ENCODE results near the gene FURIN. TPM values are rescaled to one million over a fixed set of nuclear protein-coding genes. Genes with fewer than 3 reads are reported as not detected.

The FURIN gene
- 30.5 to 67.8 TPM (median 56.7 TPM) in 5 replicates for total RNA-seq (2022; extraction: Qiagen RNA extraction; ENCODE audit: low read depth)

DNA sequence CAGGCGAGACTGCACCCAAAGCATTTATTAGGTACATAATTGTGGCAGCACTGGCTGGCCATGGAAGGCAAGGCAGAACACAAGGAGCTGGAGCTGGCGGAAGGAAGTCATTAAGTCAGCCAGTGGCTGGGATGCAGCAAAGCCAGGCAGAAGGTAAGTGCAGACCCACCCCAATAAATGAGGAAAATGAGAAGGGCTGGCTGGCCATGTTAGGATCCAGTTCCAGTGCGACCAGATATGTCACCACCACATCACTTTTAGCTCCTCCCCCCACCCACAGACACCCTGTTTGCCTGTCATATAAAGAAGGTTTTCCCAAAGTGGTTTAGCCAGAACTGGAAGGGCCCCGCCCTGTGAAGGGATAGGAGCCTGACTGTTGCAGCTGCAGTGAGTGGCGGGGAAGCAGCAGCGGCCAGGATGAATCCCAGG, at the start of gene FURIN:
TSS of gene FURIN (plus strand) at position 328 of the 429 bp plus-strand sequence. CDS start 7,153 bp downstream, outside the sequence.

DNA sequence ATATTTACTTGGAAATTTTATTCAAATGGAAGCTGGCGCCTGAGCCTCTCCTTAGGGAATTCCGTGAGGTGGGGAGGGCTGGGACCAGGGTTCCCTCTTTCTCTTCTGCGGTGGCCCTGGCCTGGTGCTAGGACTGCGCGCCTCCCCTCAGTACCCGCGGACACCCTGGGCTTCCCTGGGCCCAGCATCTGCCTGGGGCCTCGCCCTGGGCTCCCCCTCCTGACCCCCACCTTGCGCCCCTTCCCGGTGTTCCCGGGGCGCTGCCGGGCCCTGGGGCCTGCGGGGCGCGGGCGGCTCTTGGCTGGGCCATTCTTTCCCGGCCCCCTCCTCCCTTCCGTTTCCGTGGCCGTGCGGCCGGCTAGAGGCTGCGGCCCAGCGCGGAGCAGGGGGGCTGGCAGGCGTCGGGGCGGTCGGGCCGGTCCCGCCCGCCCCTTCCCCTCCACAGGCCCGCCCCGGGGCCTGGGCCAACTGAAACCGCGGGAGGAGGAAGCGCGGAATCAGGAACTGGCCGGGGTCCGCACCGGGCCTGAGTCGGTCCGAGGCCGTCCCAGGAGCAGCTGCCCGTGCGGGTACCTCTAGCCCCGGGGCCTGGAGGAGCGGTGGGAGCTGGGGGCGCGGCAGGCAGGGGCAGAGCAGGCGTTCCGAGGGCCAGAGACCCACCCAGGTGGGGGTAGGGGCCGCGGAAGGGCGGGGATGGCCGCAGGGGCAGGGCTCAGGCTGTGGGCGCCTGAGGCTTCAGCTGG, 15.8 kb downstream of the FURIN start, which contains the start of gene FES:
TSS of gene FES (plus strand) at position 529 of the 743 bp plus-strand sequence. CDS start 542 bp downstream, outside the sequence.

DNA sequence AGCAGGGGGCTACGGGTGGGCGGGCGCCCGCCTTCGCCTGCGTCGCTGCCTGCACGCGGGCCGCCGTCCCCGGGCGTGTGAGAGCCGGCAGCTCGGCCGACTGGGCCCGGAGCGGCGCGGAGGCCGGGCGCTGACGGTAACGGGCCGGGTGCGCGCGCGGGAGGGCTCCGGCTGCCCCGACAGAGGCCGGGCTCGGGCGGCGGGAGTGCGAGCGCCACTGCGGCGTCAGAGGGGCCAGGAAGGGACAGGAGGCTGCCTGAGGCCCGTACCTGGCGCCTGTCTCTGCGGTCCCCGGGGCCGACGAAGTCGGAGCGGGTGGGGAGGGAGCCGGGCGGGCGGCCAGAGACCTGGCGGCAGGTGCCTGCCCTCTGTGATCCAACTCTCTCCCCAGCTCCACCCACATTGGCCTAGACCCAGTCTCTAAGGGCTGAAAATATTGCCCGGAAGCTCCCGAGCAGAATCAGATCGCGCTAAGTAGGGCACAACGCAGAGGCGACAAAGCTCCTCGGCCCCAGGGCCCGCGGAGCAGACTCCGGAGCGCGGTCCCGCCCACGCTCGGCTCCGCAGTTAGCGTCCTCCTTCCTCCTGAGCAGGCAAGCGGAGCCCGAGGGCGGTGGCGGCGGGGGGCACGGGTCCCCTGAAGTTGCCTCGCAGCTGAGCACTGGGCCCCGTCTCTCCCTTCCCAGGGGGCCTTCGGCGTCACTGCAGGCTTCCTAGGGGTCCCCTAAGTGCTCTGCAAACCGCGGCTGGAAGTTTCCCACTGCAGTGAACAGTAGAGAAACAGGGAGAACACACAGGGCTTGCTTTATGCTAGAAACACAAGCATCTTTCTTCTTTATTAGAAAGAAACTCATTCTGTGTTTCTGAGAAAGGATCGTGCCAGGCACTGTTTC, 34.7 kb downstream of the FURIN start, which contains the start of gene MAN2A2:
TSS of gene MAN2A2 (plus strand) at position 463 of the 893 bp plus-strand sequence. CDS start 906 bp downstream, outside the sequence.

DNA sequence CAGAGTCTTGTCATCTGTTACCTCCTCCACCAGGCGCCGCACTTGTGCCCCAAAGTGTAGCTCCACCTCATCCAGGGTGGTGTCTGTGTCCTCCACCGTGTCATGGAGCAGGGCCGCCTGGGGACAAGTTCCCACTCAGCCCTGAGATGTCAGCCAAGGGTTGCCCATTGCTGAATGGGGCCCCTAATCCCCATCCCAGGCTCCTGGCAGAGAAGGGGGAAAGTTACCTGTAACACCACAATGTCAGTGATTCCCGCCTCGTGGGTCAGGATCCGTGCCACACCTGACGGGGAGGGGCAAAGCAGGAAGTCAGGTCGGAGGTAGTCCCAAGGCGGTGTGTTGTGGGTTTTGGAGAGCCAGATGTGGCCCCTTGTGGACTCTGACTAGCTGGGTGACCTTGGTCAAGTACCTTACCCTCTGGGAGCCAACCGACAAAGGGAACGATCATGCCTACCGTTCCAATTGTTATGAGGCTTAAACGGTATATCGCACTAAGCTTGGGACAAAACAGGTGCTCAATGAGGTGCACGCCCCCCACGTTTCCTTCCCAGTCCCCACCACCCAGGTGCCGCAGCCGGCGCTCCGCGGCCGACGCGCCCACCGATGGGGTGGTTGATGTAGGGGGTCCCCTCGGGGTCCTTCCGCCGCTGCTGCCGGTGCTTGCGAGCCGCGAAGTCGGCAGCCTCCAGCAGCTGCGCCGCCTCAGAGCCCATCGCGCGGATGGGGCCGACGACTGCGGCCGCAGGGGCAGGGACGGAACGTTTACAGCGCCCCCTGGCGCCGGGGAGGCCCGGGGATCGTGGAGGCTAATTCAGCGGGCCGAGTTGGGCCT, 63.7 kb downstream of the FURIN start, which contains the start of gene HDDC3:
TSS of gene HDDC3 (minus strand) at position 722 of the 832 bp plus-strand sequence. CDS start at position 713, 9 bp downstream.

Other genes starting within 250 kb of the FURIN start
- gene BLM, start 151.2 kb upstream of the FURIN start, total RNA-seq (2022; extraction: Qiagen RNA extraction; ENCODE audit: low read depth): 11.6 to 18.7 TPM (median 12.6 TPM) in 5 replicates
- 0.64 to 1.1 TPM (median 0.79 TPM) in 5 replicates for gene FES, start 15.9 kb downstream of the FURIN start, total RNA-seq (2022; extraction: Qiagen RNA extraction; ENCODE audit: low read depth)
- gene MAN2A2, start 34.7 kb downstream of the FURIN start, total RNA-seq (2022; extraction: Qiagen RNA extraction; ENCODE audit: low read depth): 18.6 to 36.4 TPM (median 31.3 TPM) in 5 replicates
- gene HDDC3, start 64.0 kb downstream of the FURIN start, total RNA-seq (2022; extraction: Qiagen RNA extraction; ENCODE audit: low read depth): 29.4 to 39.5 TPM (median 33.2 TPM) in 5 replicates
- 36.7 to 64.4 TPM (median 55.7 TPM) in 5 replicates for gene UNC45A, start 66.7 kb downstream of the FURIN start, total RNA-seq (2022; extraction: Qiagen RNA extraction; ENCODE audit: low read depth)
- 23.9 to 38.0 TPM (median 34.1 TPM) in 5 replicates for gene RCCD1, start 86.3 kb downstream of the FURIN start, total RNA-seq (2022; extraction: Qiagen RNA extraction; ENCODE audit: low read depth)
- gene PRC1, start 125.9 kb downstream of the FURIN start, total RNA-seq (2022; extraction: Qiagen RNA extraction; ENCODE audit: low read depth): 192 to 257 TPM (median 214 TPM) in 5 replicates
- 12.4 to 26.6 TPM (median 13.7 TPM) in 5 replicates for gene VPS33B, start 154.0 kb downstream of the FURIN start, total RNA-seq (2022; extraction: Qiagen RNA extraction; ENCODE audit: low read depth)
- gene SV2B, start 231.7 kb downstream of the FURIN start, total RNA-seq (2022; extraction: Qiagen RNA extraction; ENCODE audit: low read depth): 0.02 to 0.20 TPM (median 0.06 TPM) in 5 replicates

Data from A549 treated with ZK216348 at 1 μM for 4 hours (cell line).